COLO668 (cell line): ENCODE measurements around the gene ZNF341.

Source experiments
- DNase-seq: peaks from one replicate; lab custom pipeline; 2025; ENCODE audit not compliant: unreplicated experiment; lab: John Stamatoyannopoulos, UW

The ZNF341 gene

DNA sequence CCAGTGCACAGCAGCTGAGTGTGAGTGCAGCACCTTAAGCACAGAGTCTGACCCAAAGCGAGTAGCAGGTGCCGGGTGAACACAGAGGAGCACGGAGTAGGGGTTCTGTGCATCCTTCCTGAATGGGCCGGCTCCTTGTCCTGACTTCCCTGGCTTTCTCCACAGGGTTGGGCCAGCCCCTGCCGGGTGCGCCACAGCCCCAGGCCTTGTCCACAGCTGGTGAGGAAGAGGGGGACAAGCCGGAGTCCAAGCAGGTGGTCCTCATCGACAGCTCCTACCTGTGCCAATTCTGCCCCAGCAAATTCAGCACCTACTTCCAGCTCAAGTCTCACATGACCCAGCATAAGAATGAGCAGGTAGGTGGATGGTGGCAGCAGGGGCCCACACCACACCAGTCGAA, 34.9 kb downstream of the ZNF341 start:
- DNase-seq = no peak

- DNase-seq = no peak
Observed at GRCh38 chr20:33767777-33768138, 36.0 kb downstream of the ZNF341 start.

- DNase-seq = no peak
Observed at GRCh38 chr20:33769043-33769442, 37.2 kb downstream of the ZNF341 start.

GRCh38 chr20:33770005-33770404, 38.2 kb downstream of the ZNF341 start:
- no peak for DNase-seq

DNA sequence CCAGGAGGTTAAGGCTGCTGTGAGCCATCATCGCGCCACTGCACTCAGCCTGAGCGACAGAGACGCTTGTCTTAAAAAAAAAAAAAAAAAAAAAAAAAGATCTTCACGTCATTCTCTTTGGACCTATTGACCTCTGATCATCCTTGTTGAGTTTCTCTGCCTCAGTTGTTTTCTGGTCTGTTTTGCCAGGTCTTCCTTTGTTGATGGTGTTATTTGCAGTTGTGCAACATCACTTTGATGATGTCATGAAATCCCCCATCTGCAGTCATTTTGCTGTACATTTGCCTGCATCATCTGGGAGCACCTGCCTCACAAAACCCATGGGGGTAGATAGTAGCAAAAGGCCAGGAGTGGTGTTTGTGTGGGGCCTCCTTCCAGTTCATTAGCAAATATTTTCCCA, 40.1 kb downstream of the ZNF341 start:
- DNase-seq = no peak

- DNase-seq = no peak
Observed at GRCh38 chr20:33772439-33772838, 40.6 kb downstream of the ZNF341 start.

DNA sequence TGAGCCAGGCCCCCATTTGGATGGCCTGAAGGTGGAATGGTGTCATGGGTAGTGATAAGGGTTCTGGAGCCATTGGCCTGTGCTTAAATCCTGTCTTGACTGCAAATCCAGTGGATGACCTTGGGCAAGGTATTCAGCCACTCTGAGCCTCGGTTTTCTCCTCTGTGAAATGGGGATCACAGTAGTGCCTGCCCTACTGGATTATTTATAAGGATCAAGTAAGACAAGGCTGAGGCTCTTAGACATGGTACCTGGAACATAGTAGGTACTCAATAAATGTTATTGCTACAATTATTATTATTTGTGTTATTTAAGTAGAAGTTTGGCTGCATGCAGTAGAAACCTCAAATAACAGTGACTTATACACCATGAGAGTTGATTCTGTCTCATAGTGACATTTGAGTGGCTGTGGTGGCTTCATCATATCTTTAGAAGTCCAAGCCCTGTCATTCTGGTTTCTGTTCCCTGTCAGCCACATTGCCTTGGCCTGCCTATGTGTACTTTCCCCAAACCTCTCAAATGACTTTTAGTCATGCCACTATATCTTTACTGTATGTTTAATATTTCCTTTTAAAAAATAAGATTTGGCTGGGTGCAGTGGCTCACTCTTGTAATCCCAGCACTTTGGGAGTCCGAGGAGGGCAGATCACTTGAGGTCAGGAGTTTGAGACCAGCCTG, 41.8 kb downstream of the ZNF341 start:
- DNase-seq = no peak

DNA sequence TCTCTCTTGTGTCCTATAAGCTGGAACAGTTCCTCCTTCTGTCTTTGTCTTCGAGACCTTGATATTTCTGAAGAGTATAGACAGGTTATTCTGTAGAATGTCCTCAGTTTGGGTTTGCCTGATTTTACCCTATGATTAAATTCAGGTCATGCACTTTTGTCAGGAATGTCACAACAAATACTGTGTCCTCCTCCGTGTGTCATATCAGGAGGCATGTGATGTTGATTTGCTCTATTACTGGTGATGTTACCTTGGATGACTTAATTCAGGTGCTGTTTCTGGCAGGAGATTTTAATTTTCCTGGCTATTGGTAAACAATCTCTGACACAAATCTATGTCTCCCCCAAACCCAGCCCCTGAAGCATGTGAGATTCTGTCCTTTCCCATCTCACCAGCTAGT, 46.0 kb downstream of the ZNF341 start:
- DNase-seq = no peak

DNA sequence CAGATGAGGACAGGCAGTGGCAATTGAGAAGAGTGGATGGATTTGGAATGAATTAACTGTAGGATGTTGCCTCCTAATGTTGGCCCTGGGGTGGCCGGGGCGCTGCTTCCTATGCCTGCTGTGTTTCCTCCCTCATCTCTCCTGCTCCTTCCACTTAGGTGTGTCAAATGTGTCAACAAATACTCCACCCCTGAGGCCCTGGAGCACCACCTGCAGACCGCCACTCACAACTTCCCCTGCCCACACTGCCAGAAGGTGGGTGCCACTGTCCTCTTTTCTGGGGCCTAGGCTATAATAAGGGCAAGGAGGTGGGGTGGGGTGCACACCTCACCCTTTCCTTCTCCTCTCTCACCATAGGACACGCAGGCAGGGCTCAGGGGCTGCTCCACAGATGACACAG, 49.3 kb downstream of the ZNF341 start:
- no peak for DNase-seq

GRCh38 chr20:33781945-33782344, 50.1 kb downstream of the ZNF341 start:
- DNase-seq = no peak

GRCh38 chr20:33783256-33783655, 51.5 kb downstream of the ZNF341 start:
- no peak for DNase-seq

DNA sequence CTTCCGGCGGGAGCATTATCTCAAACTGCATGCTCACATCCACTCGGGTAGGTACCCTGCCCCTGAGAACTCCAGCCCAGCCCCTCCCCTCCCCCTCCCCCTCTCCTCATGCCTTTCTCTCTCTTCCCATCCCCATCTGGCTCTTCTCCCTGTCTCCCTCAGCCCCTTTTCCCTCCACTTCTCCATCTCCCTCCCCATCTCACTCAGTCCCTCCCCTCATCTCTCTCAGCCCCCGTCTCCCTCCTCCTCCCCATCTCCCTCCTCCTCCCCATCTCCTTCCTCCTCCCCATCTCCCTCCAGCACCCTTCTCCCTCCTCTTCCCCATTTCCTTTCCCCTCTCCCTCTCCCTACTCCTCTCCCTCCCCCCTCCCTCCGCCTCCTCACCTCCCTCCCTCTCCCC, 52.0 kb downstream of the ZNF341 start:
- DNase-seq = no peak

GRCh38 chr20:33784225-33784624, 52.4 kb downstream of the ZNF341 start:
- DNase-seq = no peak

- no peak for DNase-seq
Observed at GRCh38 chr20:33785503-33785902, 53.7 kb downstream of the ZNF341 start.

GRCh38 chr20:33787253-33787891, 55.6 kb downstream of the ZNF341 start:
- no peak for DNase-seq

GRCh38 chr20:33788351-33789049, 56.7 kb downstream of the ZNF341 start:
- DNase-seq = no peak

- no peak for DNase-seq
Observed at GRCh38 chr20:33789109-33789857, 57.5 kb downstream of the ZNF341 start.

DNA sequence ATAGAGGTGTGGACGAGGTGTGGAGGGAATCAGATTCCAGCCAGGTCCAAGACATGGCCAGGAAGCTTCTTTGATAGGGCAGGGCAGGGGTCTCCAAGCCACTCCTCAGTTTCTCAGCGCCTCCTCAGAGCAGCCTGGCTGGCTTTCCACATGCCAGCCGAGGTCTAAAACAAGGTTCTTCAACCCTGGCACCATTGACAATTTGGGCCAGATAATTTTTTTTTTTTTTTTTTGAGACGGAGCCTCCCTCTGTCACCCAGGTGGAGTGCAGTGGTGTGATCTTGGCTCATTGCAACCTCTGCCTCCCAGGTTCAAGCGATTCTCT, 58.0 kb downstream of the ZNF341 start:
- no peak for DNase-seq

DNA sequence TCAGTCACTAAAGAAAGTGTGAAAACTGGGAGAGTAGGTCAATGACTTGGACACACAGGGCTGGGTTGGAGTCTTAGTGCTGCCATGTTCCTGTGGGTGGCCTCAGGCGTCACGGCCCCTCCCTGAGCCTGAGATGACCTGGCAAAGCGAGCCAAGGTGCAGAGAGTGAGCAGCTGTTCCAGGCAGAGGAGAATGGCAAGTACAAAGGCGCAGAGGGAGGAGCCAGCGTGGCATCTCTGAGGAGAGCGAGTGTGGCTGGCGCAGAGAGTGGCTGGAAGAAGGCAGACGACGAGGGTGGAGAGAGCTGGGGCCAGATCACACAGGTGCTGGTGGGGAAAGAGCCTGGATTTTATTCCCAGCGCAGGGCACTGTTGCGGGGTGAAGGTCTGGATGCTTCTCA, 58.8 kb downstream of the ZNF341 start:
- DNase-seq = no peak

GRCh38 chr20:33791021-33791420, 59.2 kb downstream of the ZNF341 start:
- DNase-seq = no peak

DNA sequence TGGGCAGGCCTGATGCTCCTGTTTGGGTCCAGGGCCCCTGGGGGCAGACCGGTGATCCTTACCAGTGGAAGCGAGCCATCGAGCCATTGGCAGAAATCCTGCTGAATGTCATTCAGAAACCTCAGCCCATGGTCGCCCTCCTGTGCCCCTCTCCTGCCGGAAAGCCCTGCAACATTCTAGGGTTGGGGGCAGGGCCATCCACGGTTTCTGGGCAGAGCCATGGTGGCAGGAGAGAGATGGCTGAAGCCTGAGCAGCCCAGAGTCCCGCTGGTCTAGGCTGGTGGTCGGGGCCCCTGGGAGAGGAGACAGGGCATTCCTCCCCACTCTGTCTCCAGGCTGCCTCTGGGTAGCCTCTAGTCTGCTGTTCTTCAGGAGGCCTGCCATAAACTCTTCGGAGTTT, 59.7 kb downstream of the ZNF341 start:
- no peak for DNase-seq
